Breast epithelium (tissue), 3 donors: ENCODE measurements around the gene SSR4.

Source experiments
- CTCF ChIP-seq, 3 donors: fragments of 450-650 bp; IDR thresholded peaks; one replicate each; pipeline ENCODE4 v1.5.1; 2016 to 2017; ENCODE audit warnings: antibody characterized with exemption in 3 of 3, mild to moderate bottlenecking in 3 of 3, moderate library complexity in 3 of 3
- POLR2A ChIP-seq: fragments of 450-650 bp; IDR thresholded peaks from one replicate; pipeline ENCODE4 v1.6.1; 2016; ENCODE audit warnings: antibody characterized with exemption, mild to moderate bottlenecking, moderate library complexity
- POLR2AphosphoS5 ChIP-seq, 3 donors: sonication (generic); formaldehyde crosslinking; IDR thresholded peaks; one replicate each; pipeline ENCODE4 v1.6.1; 2017; ENCODE audit warnings: antibody characterized with exemption in 3 of 3

GRCh38 chrX:153764786-153765137, 29.7 kb upstream of the SSR4 start:
- no peak for TF ChIP-seq CTCF (IDR thresholded peaks at IDR 0.05)
- TF ChIP-seq POLR2A: no peak
- TF ChIP-seq POLR2AphosphoS5 (IDR thresholded peaks at IDR 0.05): no peak
